A549 treated with RU486 at 1 μM for 4 hours (cell line): ENCODE measurements around the gene C11orf87. TPM values are rescaled to one million over a fixed set of nuclear protein-coding genes. Genes with fewer than 3 reads are reported as not detected.

Experiments
- total RNA-seq: library from RNA; stranded (reverse); fragments of 200-300 nt; extraction: Qiagen RNA extraction; gene quantifications from 5 replicates; pipeline ENCODE4 v1.2.3, GENCODE V29; 2022; ENCODE audit warnings: low read depth

Gene C11orf87
- 0.02 to 0.03 TPM in 2 of 5 replicates, not detected in the others for total RNA-seq

GRCh38 chr11:109421981-109422869 lies at the start of gene C11orf87:
C11orf87 (plus strand) TSS chr11:109422190; CDS start chr11:109423634, 1,444 bp downstream.

